WTC11 (cell line): ENCODE measurements around the gene POU3F3.

Experiments
- AR ChIP-seq: fragments of 250-450 bp; sonication (Bioruptor Pico); IDR thresholded peaks from 2 replicates; pipeline ENCODE4 v1.9.0; 2021; ENCODE audit warnings: mild to moderate bottlenecking
- ARID4B ChIP-seq: sonication (generic); formaldehyde crosslinking; IDR thresholded peaks from 2 replicates; pipeline ENCODE4 v1.8.0; 2023; ENCODE audit warnings: missing genetic modification reagents, mild to moderate bottlenecking, borderline replicate concordance
- CREB1 ChIP-seq: sonication (generic); formaldehyde crosslinking; IDR thresholded peaks from 2 replicates; pipeline ENCODE4 v1.8.0; 2023; ENCODE audit warnings: mild to moderate bottlenecking, missing genetic modification reagents
- CTCF ChIP-seq: fragments of 200-600 bp; IDR thresholded peaks from 2 replicates; pipeline ENCODE4 v1.8.0; 2022; ENCODE audit warnings: antibody characterized with exemption
- ELF4 ChIP-seq: sonication (generic); formaldehyde crosslinking; IDR thresholded peaks from 2 replicates; pipeline ENCODE4 v1.8.1; 2022; ENCODE audit warnings: low read depth, mild to moderate bottlenecking, moderate library complexity, missing genetic modification reagents
- ETV6 ChIP-seq: sonication (generic); formaldehyde crosslinking; IDR thresholded peaks from 2 replicates; pipeline ENCODE4 v1.8.1; 2022; ENCODE audit warnings: mild to moderate bottlenecking, missing genetic modification reagents
- GRHL2 ChIP-seq: fragments of 250-450 bp; sonication (Bioruptor Pico); IDR thresholded peaks from 2 replicates; pipeline ENCODE4 v1.8.0; 2022; ENCODE audit warnings: mild to moderate bottlenecking, moderate library complexity; ENCODE audit not compliant: insufficient replicate concordance, severe bottlenecking
- GTF2I ChIP-seq: fragments of 250-450 bp; sonication (Bioruptor Pico); conservative IDR thresholded peaks from 2 replicates; pipeline ENCODE4 v1.4.0; 2021; ENCODE audit warnings: mild to moderate bottlenecking
- MAX ChIP-seq: sonication (generic); formaldehyde crosslinking; IDR thresholded peaks from 2 replicates; pipeline ENCODE4 v1.8.0; 2022; ENCODE audit warnings: mild to moderate bottlenecking, missing genetic modification reagents
- PRDM15 ChIP-seq: sonication (generic); formaldehyde crosslinking; IDR thresholded peaks from 2 replicates; pipeline ENCODE4 v1.8.0; 2022; ENCODE audit warnings: missing genetic modification reagents
- PREB ChIP-seq: sonication (generic); formaldehyde crosslinking; IDR thresholded peaks from 2 replicates; pipeline ENCODE4 v1.8.1; 2022; ENCODE audit warnings: mild to moderate bottlenecking, missing genetic modification reagents, moderate library complexity, borderline replicate concordance
- RELA ChIP-seq: sonication (generic); formaldehyde crosslinking; IDR thresholded peaks from 2 replicates; pipeline ENCODE4 v1.8.1; 2022; ENCODE audit warnings: missing genetic modification reagents, mild to moderate bottlenecking, borderline replicate concordance
- ZNF263 ChIP-seq: sonication (generic); formaldehyde crosslinking; IDR thresholded peaks from 2 replicates; pipeline ENCODE4 v1.8.1; 2022; ENCODE audit warnings: low read depth, mild to moderate bottlenecking, moderate library complexity, missing genetic modification reagents
- TF ChIP-seq, protein P1 (sequence below): sonication (generic); formaldehyde crosslinking; conservative IDR thresholded peaks from 2 replicates; pipeline ENCODE4 v1.8.1; 2022; ENCODE audit warnings: mild to moderate bottlenecking, missing genetic modification reagents

DNA sequence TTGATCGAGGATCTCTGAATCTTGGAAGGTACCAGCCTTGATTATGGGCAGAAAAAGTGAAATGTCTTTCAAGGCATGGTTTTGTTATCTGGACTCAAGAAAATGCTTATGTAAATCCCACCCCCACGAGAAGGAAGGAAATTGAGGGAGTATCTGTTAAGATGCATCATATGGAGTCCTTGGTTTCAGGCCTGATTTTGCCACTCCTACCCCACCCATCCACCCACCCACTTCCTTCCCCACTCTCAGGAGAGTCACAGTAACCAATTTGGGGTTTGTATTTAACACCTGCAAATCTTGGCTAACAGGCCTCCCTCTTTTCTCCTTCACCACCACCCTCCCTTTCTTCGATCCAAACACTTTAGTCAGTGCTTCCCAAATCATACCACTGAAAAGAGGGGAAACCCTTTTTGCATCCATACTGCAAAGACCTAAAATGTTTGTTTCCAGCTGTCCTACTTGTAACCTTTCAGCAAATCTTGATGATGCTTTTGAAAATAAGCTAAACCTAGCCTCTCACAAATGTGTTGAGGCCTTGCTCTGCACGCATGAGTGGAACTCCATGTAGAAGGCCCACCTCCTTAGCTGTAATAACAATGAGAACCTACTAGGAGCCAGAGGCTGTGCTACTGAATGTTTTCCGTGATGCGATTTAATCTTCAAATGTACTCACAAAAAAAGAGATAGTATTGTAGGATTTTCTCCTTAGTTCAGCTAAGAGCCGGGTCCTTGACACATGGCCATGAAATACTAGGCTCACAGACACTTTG is 34.8 kb downstream of the POU3F3 start:
- TF ChIP-seq ETV6 (no peak), CTCF (no peak), GRHL2 (no peak), GTF2I (no peak), ELF4 (CRISPR knock-in tag) (no peak), CREB1 (CRISPR knock-in tag) (no peak), ARID4B (CRISPR knock-in tag) (no peak), RELA (CRISPR knock-in tag) (no peak), ZNF263 (CRISPR knock-in tag) (no peak), PRDM15 (CRISPR knock-in tag) (no peak), MAX (CRISPR knock-in tag) (no peak), AR (CRISPR knock-in tag) (no peak), PREB (CRISPR knock-in tag) (no peak)
- TF ChIP-seq, protein P1, sequence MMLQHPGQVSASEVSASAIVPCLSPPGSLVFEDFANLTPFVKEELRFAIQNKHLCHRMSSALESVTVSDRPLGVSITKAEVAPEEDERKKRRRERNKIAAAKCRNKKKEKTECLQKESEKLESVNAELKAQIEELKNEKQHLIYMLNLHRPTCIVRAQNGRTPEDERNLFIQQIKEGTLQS (CRISPR knock-in tag) = no peak
